H9 (cell line): ENCODE measurements around the gene CHRNA4. TPM values are rescaled to one million over a fixed set of nuclear protein-coding genes. Genes with fewer than 3 reads are reported as not detected.
A peak's percentile ranks its signal among the peaks of the same experiment; 100 is the strongest.

Experiments
- DNase-seq: peaks from one replicate; pipeline ENCODE4 v3.0.0-alpha.2; 2017
- H2AFZ ChIP-seq: one replicate; pipeline ENCODE4 v1.6.1; 2013; ENCODE audit warnings: mild to moderate bottlenecking, low read length, control low read depth, moderate library complexity
- H2AK5ac ChIP-seq: 2 replicates; pipeline ENCODE4 v1.6.1; 2013; ENCODE audit warnings: low read length, control low read depth, mixed read lengths; ENCODE audit not compliant: insufficient read length
- H2BK120ac ChIP-seq: one replicate; pipeline ENCODE4 v1.6.1; 2013; ENCODE audit warnings: low read depth, mild to moderate bottlenecking, low read length, control low read depth, inconsistent platforms; ENCODE audit not compliant: poor library complexity, severe bottlenecking
- H2BK12ac ChIP-seq: 2 replicates; pipeline ENCODE4 v1.6.1; 2013; ENCODE audit warnings: low read length, control low read depth, mixed read lengths, low read depth; ENCODE audit not compliant: insufficient read length
- H2BK15ac ChIP-seq: 2 replicates; pipeline ENCODE4 v1.6.1; 2013; ENCODE audit warnings: low read depth, low read length, control low read depth
- H2BK20ac ChIP-seq: one replicate; pipeline ENCODE4 v1.6.1; 2013; ENCODE audit warnings: low read depth, mild to moderate bottlenecking, low read length, control low read depth, inconsistent platforms; ENCODE audit not compliant: poor library complexity, severe bottlenecking
- H2BK5ac ChIP-seq: 2 replicates; pipeline ENCODE4 v1.6.1; 2013; ENCODE audit warnings: low read length, control low read depth, mixed read lengths; ENCODE audit not compliant: insufficient read length
- H3K14ac ChIP-seq: 2 replicates; pipeline ENCODE4 v1.6.1; 2013; ENCODE audit warnings: low read length, control low read depth; ENCODE audit not compliant: insufficient read depth
- H3K18ac ChIP-seq: 2 replicates; pipeline ENCODE4 v1.6.1; 2013; ENCODE audit warnings: low read depth, mild to moderate bottlenecking, mixed read lengths, low read length, control low read depth; ENCODE audit not compliant: insufficient read length
- H3K23ac ChIP-seq: 2 replicates; pipeline ENCODE4 v1.6.1; 2013; ENCODE audit warnings: low read length, control low read depth, mixed read lengths, low read depth; ENCODE audit not compliant: insufficient read length
- H3K23me2 ChIP-seq: 2 replicates; pipeline ENCODE4 v1.6.1; 2013; ENCODE audit warnings: low read depth, mild to moderate bottlenecking, mixed read lengths, low read length, control low read depth; ENCODE audit not compliant: insufficient read length, poor library complexity, severe bottlenecking
- H3K27ac ChIP-seq: 2 replicates; pipeline ENCODE4 v1.5.1; 2013; ENCODE audit warnings: low read length, control low read depth, mixed read lengths, low read depth; ENCODE audit not compliant: insufficient read length
- H3K27me3 ChIP-seq: 2 replicates; pipeline ENCODE4 v1.6.1; 2013; ENCODE audit warnings: low read length, control low read depth, inconsistent platforms; ENCODE audit not compliant: insufficient read depth
- H3K4ac ChIP-seq: 2 replicates; pipeline ENCODE4 v1.6.1; 2013; ENCODE audit warnings: low read depth, mild to moderate bottlenecking, control low read depth, inconsistent platforms, low read length, moderate library complexity
- H3K4me1 ChIP-seq: 2 replicates; pipeline ENCODE4 v1.6.1; 2013; ENCODE audit warnings: low read length, control low read depth, inconsistent platforms; ENCODE audit not compliant: insufficient read depth
- H3K4me2 ChIP-seq: 2 replicates; pipeline ENCODE4 v1.6.1; 2013; ENCODE audit warnings: low read length, control low read depth, mixed read lengths; ENCODE audit not compliant: insufficient read length, insufficient read depth
- H3K56ac ChIP-seq: 2 replicates; pipeline ENCODE4 v1.6.1; 2013; ENCODE audit warnings: low read depth, mild to moderate bottlenecking, mixed read lengths, low read length, control low read depth; ENCODE audit not compliant: insufficient read length
- H3K79me1 ChIP-seq: 2 replicates; pipeline ENCODE4 v1.6.1; 2013; ENCODE audit warnings: low read depth, mild to moderate bottlenecking, moderate library complexity, low read length, control low read depth, inconsistent platforms; ENCODE audit not compliant: insufficient read depth, poor library complexity, severe bottlenecking
- H3K79me2 ChIP-seq: 2 replicates; pipeline ENCODE4 v1.6.1; 2013; ENCODE audit warnings: low read length, control low read depth, inconsistent platforms; ENCODE audit not compliant: insufficient read depth
- H3K9ac ChIP-seq: 2 replicates; pipeline ENCODE4 v1.6.1; 2013; ENCODE audit warnings: low read length, control low read depth, mixed read lengths; ENCODE audit not compliant: insufficient read length; ENCODE audit errors: extremely low read depth
- H3K9me3 ChIP-seq: one replicate; pipeline ENCODE4 v1.6.1; 2013; ENCODE audit warnings: low read depth, low read length, inconsistent platforms; ENCODE audit not compliant: control insufficient read depth
- H3T11ph ChIP-seq: one replicate; pipeline ENCODE4 v1.6.1; 2013; ENCODE audit warnings: mild to moderate bottlenecking, low read length, control low read depth, inconsistent platforms
- H4K20me1 ChIP-seq: one replicate; pipeline ENCODE4 v1.6.1; 2013; ENCODE audit not compliant: control insufficient read depth, insufficient read length, insufficient read depth
- H4K5ac ChIP-seq: 2 replicates; pipeline ENCODE4 v1.6.1; 2013; ENCODE audit warnings: low read depth, mild to moderate bottlenecking, mixed read lengths, low read length, control low read depth; ENCODE audit not compliant: insufficient read length
- H4K8ac ChIP-seq: replicated peaks from 2 replicates; pipeline ENCODE4 v1.6.1; 2013; ENCODE audit warnings: low read length, control low read depth, mixed read lengths, low read depth; ENCODE audit not compliant: insufficient read length
- H4K91ac ChIP-seq: 2 replicates; pipeline ENCODE4 v1.6.1; 2013; ENCODE audit warnings: low read depth, mild to moderate bottlenecking, moderate library complexity, mixed read lengths, low read length, control low read depth; ENCODE audit not compliant: insufficient read length
- H3K27ac Mint-ChIP-seq, 3 experiments: 2 replicates in 2 of 3; 3 replicates in 1 of 3; pipeline ENCODE4 v1.8.0; 2020 to 2021; ENCODE audit warnings: mixed read lengths in 3 of 3, mild to moderate bottlenecking in 1 of 3, moderate library complexity in 1 of 3
- H3K27me3 Mint-ChIP-seq: 2 replicates; pipeline ENCODE4 v1.8.0; 2021; ENCODE audit warnings: low read depth, mild to moderate bottlenecking, moderate library complexity, mixed read lengths
- H3K36me3 Mint-ChIP-seq, 3 experiments: 2 replicates in 2 of 3; 3 replicates in 1 of 3; pipeline ENCODE4 v1.8.0; 2020 to 2021; ENCODE audit warnings: low read depth in 3 of 3, mixed read lengths in 3 of 3; ENCODE audit not compliant: insufficient read depth in 1 of 3
- H3K4me1 Mint-ChIP-seq, 2 experiments: 2 replicates each; pipeline ENCODE4 v1.8.0; 2020; ENCODE audit warnings: mixed read lengths in 2 of 2
- H3K4me3 Mint-ChIP-seq, 2 experiments: 2 replicates in 1 of 2; 3 replicates in 1 of 2; pipeline ENCODE4 v1.8.0; 2020 to 2021; ENCODE audit warnings: mild to moderate bottlenecking in 2 of 2, mixed read lengths in 2 of 2, moderate library complexity in 1 of 2
- H3K9me3 Mint-ChIP-seq, 2 experiments: 2 replicates in 1 of 2; 3 replicates in 1 of 2; pipeline ENCODE4 v1.8.0; 2020; ENCODE audit warnings: mild to moderate bottlenecking in 2 of 2, mixed read lengths in 2 of 2, moderate library complexity in 1 of 2
- WGBS: extraction: QIAGEN DNeasy Blood & Tissue Kit; methylation state at CpG from one replicate; pipeline ENCODE4 v1.1.7; 2013; ENCODE audit warnings: missing lambda C conversion rate, low lambda C conversion rate, mixed read lengths; ENCODE audit not compliant: insufficient read length; ENCODE audit errors: extremely low coverage; 5-methylcytosine and 5-hydroxymethylcytosine counted together
- total RNA-seq: library from RNA; stranded (reverse); gene quantifications from 2 replicates; pipeline ENCODE4 v1.2.1, GENCODE V29; 2021
- TF ChIP-seq, protein P1 (sequence below): fragments of 200-600 bp; sonication (generic); conservative IDR thresholded peaks from 3 replicates; pipeline ENCODE4 v1.8.0; 2021; ENCODE audit warnings: antibody characterized with exemption, mild to moderate bottlenecking

Gene CHRNA4
- total RNA-seq, 1 experiment from 2014 or later: 2.5 TPM

DNA sequence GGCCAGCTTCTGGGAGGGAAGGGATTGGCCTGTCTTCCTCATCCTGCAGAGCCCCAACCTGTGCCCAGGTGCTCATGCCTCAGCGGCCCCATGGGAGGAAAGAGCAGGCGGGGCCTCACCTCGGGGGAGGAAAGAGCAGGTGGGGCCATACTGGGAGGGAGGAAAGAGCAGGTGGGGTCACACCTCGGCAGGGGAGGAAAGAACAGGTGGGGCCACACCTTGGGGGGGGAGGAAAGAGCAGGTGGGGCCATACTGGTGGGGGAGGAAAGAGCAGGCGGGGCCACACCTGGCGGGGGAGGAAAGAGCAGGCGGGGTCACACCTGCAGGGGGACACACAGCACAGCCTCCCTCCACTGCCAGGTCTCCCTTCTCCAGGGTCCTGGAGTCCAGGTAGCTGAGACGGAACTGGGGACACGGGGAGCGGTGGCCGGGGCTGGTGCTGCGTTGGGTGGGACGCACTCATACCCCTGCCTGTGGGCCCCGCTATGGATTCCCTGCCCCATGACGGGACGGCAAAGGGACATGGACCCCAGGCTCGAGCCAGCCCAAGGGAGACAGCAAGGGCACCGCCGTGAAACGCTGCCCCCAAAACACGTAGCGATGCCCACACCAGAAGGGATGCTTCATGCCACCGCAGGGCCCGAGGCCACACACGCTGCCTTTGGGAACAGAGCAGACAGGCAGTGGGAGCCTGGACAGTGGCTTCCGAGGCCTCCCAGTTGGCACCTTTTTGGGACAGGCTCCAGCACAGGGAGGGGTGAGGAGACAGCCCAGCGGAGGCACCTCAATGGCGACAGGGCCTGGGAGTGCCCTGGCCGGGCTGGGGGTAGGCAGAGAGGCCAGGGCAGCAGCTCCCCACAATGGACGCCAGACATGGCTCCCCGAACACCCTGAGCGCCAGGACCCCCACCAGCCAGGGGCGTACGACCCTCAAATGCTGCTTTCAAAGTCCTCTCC is 43.3 kb upstream of the CHRNA4 start:
- Histone ChIP-seq H3K79me2 (no peaks in the 10 kb centered on the region), H3K9ac (no peak overlapping the region), H3K23ac (no peak overlapping the region), H2BK12ac (no peak overlapping the region), H3K14ac (no peak overlapping the region; the same call in 1 of the 2 replicates), H2BK20ac (no peak overlapping the region), H2BK15ac (no peak overlapping the region), H3K4me2 (no peak overlapping the region), H4K91ac (no peak overlapping the region), H3K18ac (no peak overlapping the region), H3K79me1 (no peaks in the 10 kb centered on the region), H3K4ac (no peak overlapping the region), H2AK5ac (no peak overlapping the region), H3K9me3 (no peaks in the 10 kb centered on the region), H3K56ac (no peak overlapping the region), H4K5ac (no peak overlapping the region), H4K8ac (no peak overlapping the region), H3K4me1 (no peaks in the 10 kb centered on the region), H2BK5ac (no peak overlapping the region), H3K27me3 (no peaks in the 10 kb centered on the region), H2AFZ (no peak overlapping the region), H2BK120ac (no peak overlapping the region), H4K20me1 (no peaks in the 10 kb centered on the region), H3T11ph (no peak overlapping the region), H3K27ac (no peak overlapping the region), H3K23me2 (no peaks in the 10 kb centered on the region)
- TF ChIP-seq, protein P1, sequence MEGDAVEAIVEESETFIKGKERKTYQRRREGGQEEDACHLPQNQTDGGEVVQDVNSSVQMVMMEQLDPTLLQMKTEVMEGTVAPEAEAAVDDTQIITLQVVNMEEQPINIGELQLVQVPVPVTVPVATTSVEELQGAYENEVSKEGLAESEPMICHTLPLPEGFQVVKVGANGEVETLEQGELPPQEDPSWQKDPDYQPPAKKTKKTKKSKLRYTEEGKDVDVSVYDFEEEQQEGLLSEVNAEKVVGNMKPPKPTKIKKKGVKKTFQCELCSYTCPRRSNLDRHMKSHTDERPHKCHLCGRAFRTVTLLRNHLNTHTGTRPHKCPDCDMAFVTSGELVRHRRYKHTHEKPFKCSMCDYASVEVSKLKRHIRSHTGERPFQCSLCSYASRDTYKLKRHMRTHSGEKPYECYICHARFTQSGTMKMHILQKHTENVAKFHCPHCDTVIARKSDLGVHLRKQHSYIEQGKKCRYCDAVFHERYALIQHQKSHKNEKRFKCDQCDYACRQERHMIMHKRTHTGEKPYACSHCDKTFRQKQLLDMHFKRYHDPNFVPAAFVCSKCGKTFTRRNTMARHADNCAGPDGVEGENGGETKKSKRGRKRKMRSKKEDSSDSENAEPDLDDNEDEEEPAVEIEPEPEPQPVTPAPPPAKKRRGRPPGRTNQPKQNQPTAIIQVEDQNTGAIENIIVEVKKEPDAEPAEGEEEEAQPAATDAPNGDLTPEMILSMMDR: no peak
- H3K4me1 Mint-ChIP-seq: peaks cover 6 to 31% of the 10 kb centered on the region in 2 experiments
- H3K9me3 Mint-ChIP-seq: no peaks in the 10 kb centered on the region; a peak in 1 of 5 replicates
- no CpG with 5 or more reads among the region's 34 CpGs for WGBS
- peak overlapping the region in 1 of 2 experiments; percentile 44; a peak in 1 of 5 replicates for H3K4me3 Mint-ChIP-seq
- no peaks in the 10 kb centered on the region for H3K36me3 Mint-ChIP-seq
- H3K27ac Mint-ChIP-seq: peak overlapping the region in 2 of 3 experiments; percentile 73 to 95; a peak in 3 of 7 replicates
- DNase-seq: no peak
- H3K27me3 Mint-ChIP-seq: peaks cover 7% of the 10 kb centered on the region
